Stomach (tissue), 9 donors: ENCODE measurements around the gene ENOX1. TPM values are rescaled to one million over a fixed set of nuclear protein-coding genes. Genes with fewer than 3 reads are reported as not detected.

ENCODE experiments used
- DNase-seq, 2 donors: peaks; one replicate each; pipeline versions ENCODE4 v3.0.0 to v3.0.0-alpha.2; 2013 to 2019
- H3K27ac ChIP-seq, 5 donors: fragments of 200-600 bp in 4 of 5; sonication (generic) in 4 of 5; one replicate each; pipeline ENCODE4 v1.5.1; 2013 to 2019; ENCODE audit warnings: mild to moderate bottlenecking in 1 of 5, moderate library complexity in 1 of 5
- H3K27me3 ChIP-seq, 3 donors: fragments of 200-600 bp; sonication (generic); one replicate each; pipeline ENCODE4 v1.5.1; 2017 to 2019; ENCODE audit warnings: mixed run types in 1 of 3
- H3K36me3 ChIP-seq, 4 donors: fragments of 200-600 bp; sonication (generic); 1 replicate in 3 of 4; 2 replicates in 1 of 4; pipeline ENCODE4 v1.5.1; 2016 to 2019
- H3K4me1 ChIP-seq, 4 donors: fragments of 200-600 bp; sonication (generic); one replicate each; pipeline ENCODE4 v1.5.1; 2016 to 2019
- H3K4me3 ChIP-seq, 4 donors: fragments of 200-600 bp; sonication (generic) in 3 of 4; one replicate each; pipeline ENCODE4 v1.5.1; 2016 to 2019; ENCODE audit warnings: mild to moderate bottlenecking in 1 of 4
- H3K9me3 ChIP-seq, 4 donors: fragments of 200-600 bp; sonication (generic); one replicate each; pipeline ENCODE4 v1.5.1; 2016 to 2019
- EP300 ChIP-seq: sonication (generic); formaldehyde crosslinking; IDR thresholded peaks from one replicate; pipeline ENCODE4 v1.6.1; 2017; ENCODE audit warnings: antibody characterized with exemption
- POLR2A ChIP-seq, 4 donors: fragments of 450-650 bp; IDR thresholded peaks; one replicate each; pipeline ENCODE4 v1.6.1; 2016; ENCODE audit warnings: antibody characterized with exemption in 4 of 4, control low read depth in 2 of 4, mild to moderate bottlenecking in 1 of 4, moderate library complexity in 1 of 4
- POLR2AphosphoS5 ChIP-seq, 3 donors: sonication (generic); formaldehyde crosslinking; IDR thresholded peaks; one replicate each; pipeline ENCODE4 v1.6.1; 2016; ENCODE audit warnings: antibody characterized with exemption in 3 of 3
- WGBS, 5 donors: extraction: QIAGEN DNeasy Blood & Tissue Kit in 3 of 5; methylation state at CpG; one replicate each; pipeline versions ENCODE4 v1.1.5 to v1.1.7; 2013 to 2018; 5-methylcytosine and 5-hydroxymethylcytosine counted together
- intact Hi-C: fragments of 100-400 bp; cut with DNase I; formaldehyde crosslinking; loops from one replicate; pipeline ENCODE4 v1.15.1; 2023; ENCODE audit warnings: low total_unique reads
- polyA plus RNA-seq, 3 donors: library from polyadenylated mRNA; stranded (reverse); fragments of 200-250 nt; gene quantifications; one replicate each; pipeline ENCODE4 v1.2.3, GENCODE V29; 2013
- total RNA-seq, 5 donors: library from RNA; depleted of rRNA; stranded (reverse); fragments of >200 nt; gene quantifications; one replicate each; pipeline versions ENCODE4 v1.1.0 to v1.2.3, GENCODE V29; 2014 to 2016
- TF ChIP-seq, protein P1 (sequence below), 7 experiments: fragments of 450-650 bp in 4 of 7; fragments of 200-600 bp in 3 of 7; sonication (generic) in 3 of 7; IDR thresholded peaks; one replicate each; pipeline ENCODE4 v1.5.1; 2016 to 2019; ENCODE audit warnings: antibody characterized with exemption in 7 of 7, control low read depth in 2 of 7, mild to moderate bottlenecking in 1 of 7
- donor health status: healthy with polysubstance abuse.
- donor health status: Bipolar disorder and iron deficiency.
- donor health status: healthy.

Gene ENOX1
- total and polyA plus RNA-seq, 8 donors = 0.46 to 6.2 (median 1.4) TPM; not detected in 1

DNA sequence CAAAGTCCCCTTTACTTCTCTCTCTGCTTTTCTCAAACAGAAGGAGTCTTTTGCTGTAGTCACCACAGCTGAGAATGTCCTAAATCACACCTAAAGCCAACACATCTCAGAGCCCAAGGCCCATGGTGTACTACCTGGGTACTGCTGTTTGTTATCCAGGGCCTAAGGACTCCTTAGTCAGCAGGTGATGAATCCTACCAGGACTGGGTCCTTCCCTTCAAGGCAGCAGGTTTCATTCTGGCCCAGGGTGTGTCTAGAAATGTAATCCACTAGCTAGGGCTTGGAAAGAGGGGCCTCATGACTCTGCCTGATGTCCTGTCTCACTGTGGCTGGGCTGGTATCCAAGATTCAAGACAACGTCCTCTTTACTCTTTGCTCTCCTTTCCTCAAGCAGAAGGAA is 36.2 kb upstream of the ENOX1 start:
- Histone ChIP-seq H3K9me3 (no peaks in the 10 kb centered on the region), H3K27ac (no peak overlapping the region), H3K27me3 (no peaks in the 10 kb centered on the region), H3K4me1 (no peaks in the 10 kb centered on the region), H3K36me3 (no peaks in the 10 kb centered on the region), H3K4me3 (no peak overlapping the region)
- TF ChIP-seq POLR2AphosphoS5 (IDR thresholded peaks at IDR 0.05) = no peak
- TF ChIP-seq, protein P1, sequence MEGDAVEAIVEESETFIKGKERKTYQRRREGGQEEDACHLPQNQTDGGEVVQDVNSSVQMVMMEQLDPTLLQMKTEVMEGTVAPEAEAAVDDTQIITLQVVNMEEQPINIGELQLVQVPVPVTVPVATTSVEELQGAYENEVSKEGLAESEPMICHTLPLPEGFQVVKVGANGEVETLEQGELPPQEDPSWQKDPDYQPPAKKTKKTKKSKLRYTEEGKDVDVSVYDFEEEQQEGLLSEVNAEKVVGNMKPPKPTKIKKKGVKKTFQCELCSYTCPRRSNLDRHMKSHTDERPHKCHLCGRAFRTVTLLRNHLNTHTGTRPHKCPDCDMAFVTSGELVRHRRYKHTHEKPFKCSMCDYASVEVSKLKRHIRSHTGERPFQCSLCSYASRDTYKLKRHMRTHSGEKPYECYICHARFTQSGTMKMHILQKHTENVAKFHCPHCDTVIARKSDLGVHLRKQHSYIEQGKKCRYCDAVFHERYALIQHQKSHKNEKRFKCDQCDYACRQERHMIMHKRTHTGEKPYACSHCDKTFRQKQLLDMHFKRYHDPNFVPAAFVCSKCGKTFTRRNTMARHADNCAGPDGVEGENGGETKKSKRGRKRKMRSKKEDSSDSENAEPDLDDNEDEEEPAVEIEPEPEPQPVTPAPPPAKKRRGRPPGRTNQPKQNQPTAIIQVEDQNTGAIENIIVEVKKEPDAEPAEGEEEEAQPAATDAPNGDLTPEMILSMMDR (IDR thresholded peaks at IDR 0.05) = no peak
- TF ChIP-seq POLR2A (IDR thresholded peaks at IDR 0.05) = no peak
- TF ChIP-seq EP300 = no peak
- intact Hi-C loops = no loop called here
- 38 to 63% (median 48%) methylated on average over 1 of the region's 1 CpG for WGBS, 5 donors
- no peak for DNase-seq

- H3K4me3 ChIP-seq = no peak overlapping the region
- no peak for DNase-seq
- 66 to 69% (median 67%) methylated on average over 4 of the region's 4 CpGs for WGBS, 5 donors
- no peak for TF ChIP-seq POLR2A (IDR thresholded peaks at IDR 0.05)
- no peak for TF ChIP-seq EP300
- no peak for TF ChIP-seq POLR2AphosphoS5 (IDR thresholded peaks at IDR 0.05)
- TF ChIP-seq, protein P1 (IDR thresholded peaks at IDR 0.05) = no peak
- H3K27me3 ChIP-seq = no peaks in the 10 kb centered on the region
- peaks cover 0 to 8% (median 0%) of the 10 kb centered on the region in 4 donors for H3K4me1 ChIP-seq
- H3K27ac ChIP-seq = no peak overlapping the region
- no peaks in the 10 kb centered on the region for H3K9me3 ChIP-seq
- no peaks in the 10 kb centered on the region for H3K36me3 ChIP-seq
- intact Hi-C loops = no loop called here
Measured at GRCh38 chr13:43816401-43816889, 29.7 kb upstream of the ENOX1 start.

- no peaks in the 10 kb centered on the region for H3K27me3 ChIP-seq
- H3K36me3 ChIP-seq = no peaks in the 10 kb centered on the region
- intact Hi-C loops = no loop called here
- WGBS, 5 donors = 14 to 43% (median 20%) methylated on average over 2 of the region's 2 CpGs
- H3K27ac ChIP-seq = no peak overlapping the region
- H3K4me3 ChIP-seq = no peak overlapping the region
- DNase-seq = peak in 1 of 2 donors; percentile 64
- peaks cover 0 to 8% (median 0%) of the 10 kb centered on the region in 4 donors for H3K4me1 ChIP-seq
- no peaks in the 10 kb centered on the region for H3K9me3 ChIP-seq
- TF ChIP-seq, protein P1 (IDR thresholded peaks at IDR 0.05) = no peak
- no peak for TF ChIP-seq POLR2A (IDR thresholded peaks at IDR 0.05)
- no peak for TF ChIP-seq POLR2AphosphoS5 (IDR thresholded peaks at IDR 0.05)
- no peak for TF ChIP-seq EP300
Measured at GRCh38 chr13:43815204-43815603, 28.4 kb upstream of the ENOX1 start.

DNA sequence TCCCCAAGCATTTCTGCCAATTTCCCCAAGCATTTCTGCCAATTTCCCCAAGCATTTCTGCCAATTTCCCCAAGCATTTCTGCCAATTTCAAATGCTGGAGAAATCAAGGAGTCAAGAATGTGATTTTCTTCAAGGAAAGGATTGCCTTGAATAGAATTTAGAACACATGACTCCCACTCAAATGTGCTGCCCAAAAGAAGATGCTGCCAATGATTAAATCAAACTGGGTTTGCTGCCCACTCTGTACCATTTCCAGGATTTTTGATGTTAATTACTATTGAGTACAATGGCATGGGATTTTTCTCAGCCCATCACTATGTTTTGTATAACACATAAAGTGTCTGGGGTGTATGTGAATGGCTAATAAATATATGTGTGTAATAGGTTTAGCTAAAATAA is 21.9 kb upstream of the ENOX1 start:
- H3K4me1 ChIP-seq = peaks cover 0 to 10% (median 7%) of the 10 kb centered on the region in 4 donors
- no peaks in the 10 kb centered on the region for H3K36me3 ChIP-seq
- no peak for TF ChIP-seq POLR2AphosphoS5 (IDR thresholded peaks at IDR 0.05)
- no peak for TF ChIP-seq EP300
- no peak for TF ChIP-seq POLR2A (IDR thresholded peaks at IDR 0.05)
- TF ChIP-seq, protein P1 (IDR thresholded peaks at IDR 0.05) = no peak
- no peak for DNase-seq
- intact Hi-C loops = loop anchor here (10.0 kb wide), 1 partner anchor 724 kb away; no protein-coding TSS in a partner anchor
- H3K27me3 ChIP-seq = no peaks in the 10 kb centered on the region
- no peak overlapping the region for H3K27ac ChIP-seq
- no peaks in the 10 kb centered on the region for H3K9me3 ChIP-seq
- no peak overlapping the region for H3K4me3 ChIP-seq
